ENCODE measurements around the gene HEPH. TPM values are rescaled to one million over a fixed set of nuclear protein-coding genes. Genes with fewer than 3 reads are reported as not detected.
"Not testable (repeated sequence)": the region's sequence is repeated elsewhere in the genome, so short reads cannot be mapped to it uniquely, and the experiment has no call there.

The HEPH gene
- total and polyA plus RNA-seq, 10 donors, result 0.83 to 31.7 (median 12.9) TPM

- WGBS, 5 donors, result 82 to 97% (median 88%) methylated on average over 3 of the region's 3 CpGs
- TF ChIP-seq POLR2A (IDR thresholded peaks at IDR 0.05), result no peak
- TF ChIP-seq POLR2AphosphoS5 (IDR thresholded peaks at IDR 0.05), result no peak
- no peaks in the 10 kb centered on the region for H3K4me1 ChIP-seq
- H3K4me3 ChIP-seq, result no peak overlapping the region
- peaks cover 0 to 9% (median 0%) of the 10 kb centered on the region in 8 donors for H3K9me3 ChIP-seq
- intact Hi-C loops (cut with DNase I; ENCODE audit: low total_unique reads), result no loop called here
- H3K27ac ChIP-seq, result no peak overlapping the region
- H3K27me3 ChIP-seq (replicated peaks in 1 of 7), result peaks cover 0 to 3% (median 0%) of the 10 kb centered on the region in 7 donors
- no peak for DNase-seq
- no peaks in the 10 kb centered on the region for H3K36me3 ChIP-seq
Measured at GRCh38 chrX:66221856-66222255, 57.8 kb downstream of the HEPH start.

GRCh38 chrX:66232296-66232695, 68.2 kb downstream of the HEPH start:
- Histone ChIP-seq H3K27ac (no peak overlapping the region), H3K9me3 (peaks cover 0 to 27% (median 4%) of the 10 kb centered on the region in 8 donors), H3K27me3 (replicated peaks in 1 of 7) (no peaks in the 10 kb centered on the region), H3K4me1 (no peaks in the 10 kb centered on the region), H3K36me3 (no peaks in the 10 kb centered on the region), H3K4me3 (no peak overlapping the region)
- intact Hi-C loops (cut with DNase I; ENCODE audit: low total_unique reads), result no loop called here
- TF ChIP-seq POLR2A (IDR thresholded peaks at IDR 0.05) (no peak), POLR2AphosphoS5 (IDR thresholded peaks at IDR 0.05) (no peak), CTCF (IDR thresholded peaks at IDR 0.05 in 8 of 11, conservative IDR thresholded peaks at IDR 0.05 in 3 of 11) (no peak)
- DNase-seq, result no peak
- WGBS, 5 donors, result 82 to 93% (median 86%) methylated on average over 2 of the region's 2 CpGs

GRCh38 chrX:66233209-66233608, 69.2 kb downstream of the HEPH start:
- no peak for DNase-seq
- intact Hi-C loops (cut with DNase I; ENCODE audit: low total_unique reads), result no loop called here
- Histone ChIP-seq H3K9me3 (peaks cover 0 to 23% (median 4%) of the 10 kb centered on the region in 8 donors), H3K4me3 (no peak overlapping the region), H3K27ac (no peak overlapping the region), H3K4me1 (no peaks in the 10 kb centered on the region), H3K36me3 (no peaks in the 10 kb centered on the region), H3K27me3 (replicated peaks in 1 of 7) (peaks cover 0 to 2% (median 0%) of the 10 kb centered on the region in 7 donors)
- no peak for TF ChIP-seq CTCF (IDR thresholded peaks at IDR 0.05 in 8 of 11, conservative IDR thresholded peaks at IDR 0.05 in 3 of 11)
- no peak for TF ChIP-seq POLR2AphosphoS5 (IDR thresholded peaks at IDR 0.05)
- TF ChIP-seq POLR2A (IDR thresholded peaks at IDR 0.05), result no peak

- intact Hi-C loops (cut with DNase I; ENCODE audit: low total_unique reads); H3K36me3 ChIP-seq; H3K4me1 ChIP-seq; H3K27ac ChIP-seq; H3K4me3 ChIP-seq; H3K27me3 ChIP-seq (replicated peaks in 1 of 7); DNase-seq: not testable (repeated sequence)
- 83 to 94% (median 93%) methylated on average over 1 of the region's 1 CpG for WGBS, 5 donors
- peaks cover 0 to 18% (median 4%) of the 10 kb centered on the region in 8 donors for H3K9me3 ChIP-seq
Measured at GRCh38 chrX:66233904-66234303, 69.9 kb downstream of the HEPH start.

GRCh38 chrX:66255359-66255967, 91.4 kb downstream of the HEPH start:
- Histone ChIP-seq H3K36me3 (no peaks in the 10 kb centered on the region), H3K4me1 (no peaks in the 10 kb centered on the region), H3K27me3 (replicated peaks in 1 of 7) (peaks cover 0 to 5% (median 0%) of the 10 kb centered on the region in 7 donors), H3K9me3 (peaks cover 0 to 3% (median 0%) of the 10 kb centered on the region in 8 donors), H3K27ac (no peak overlapping the region), H3K4me3 (no peak overlapping the region)
- no peak for DNase-seq
- WGBS, 5 donors, result 64 to 95% (median 89%) methylated on average over 1 of the region's 1 CpG
- intact Hi-C loops (cut with DNase I; ENCODE audit: low total_unique reads), result no loop called here
- TF ChIP-seq POLR2A (IDR thresholded peaks at IDR 0.05) (no peak), POLR2AphosphoS5 (IDR thresholded peaks at IDR 0.05) (no peak), CTCF (IDR thresholded peaks at IDR 0.05 in 8 of 11, conservative IDR thresholded peaks at IDR 0.05 in 3 of 11) (no peak)

Data from spleen (tissue), 11 donors.